ENCODE measurements around the gene POLH. TPM values are rescaled to one million over a fixed set of nuclear protein-coding genes. Genes with fewer than 3 reads are reported as not detected.
A peak's percentile ranks its signal among the peaks of the same experiment; 100 is the strongest.

Gene POLH
- total RNA-seq, 1 donor from 2014 or later: 21.2 TPM

DNA sequence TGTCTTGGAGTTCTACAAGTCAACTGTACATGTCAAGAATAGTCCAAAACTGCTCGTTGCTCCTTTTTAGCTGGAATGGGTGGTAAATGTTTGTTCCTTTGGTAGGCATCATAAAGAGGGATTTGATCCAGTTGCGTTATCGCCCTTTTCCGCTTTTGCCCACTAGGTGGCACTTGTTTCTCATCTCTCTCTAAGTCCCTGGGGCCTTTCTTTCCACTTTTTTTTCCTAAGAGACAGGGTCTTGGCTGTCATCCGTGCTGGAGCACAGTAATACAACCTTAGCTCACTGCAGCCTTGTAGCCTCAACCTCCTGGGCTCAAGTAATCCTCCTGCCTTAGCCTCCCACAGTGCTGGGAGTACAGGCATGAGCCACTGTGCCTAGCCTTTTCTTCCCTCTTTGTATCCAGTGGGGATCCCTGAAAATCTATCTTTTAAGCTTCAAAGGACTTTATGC, 32.4 kb downstream of the POLH start:
- H3K27ac Mint-ChIP-seq (ENCODE audit: unreplicated experiment): peak overlapping the region; percentile 58
- DNase-seq (ENCODE audit: low spot score): peak; percentile 33
- peak; percentile 92 for TF ChIP-seq CTCF (IDR thresholded peaks at IDR 0.05)
- H3K4me1 Mint-ChIP-seq (ENCODE audit: low read depth): peaks cover 15% of the 10 kb centered on the region
- H3K4me3 Mint-ChIP-seq (ENCODE audit: unreplicated experiment): no peak overlapping the region
- no peaks in the 10 kb centered on the region for H3K27me3 Mint-ChIP-seq (ENCODE audit: low read depth)
- no peaks in the 10 kb centered on the region for H3K9me3 Mint-ChIP-seq (ENCODE audit: low read depth)
- peaks cover 12% of the 10 kb centered on the region for H3K36me3 Mint-ChIP-seq (ENCODE audit: low read depth)

GRCh38 chr6:43608807-43609206, 32.8 kb downstream of the POLH start:
- no peak for TF ChIP-seq CTCF (IDR thresholded peaks at IDR 0.05)

DNA sequence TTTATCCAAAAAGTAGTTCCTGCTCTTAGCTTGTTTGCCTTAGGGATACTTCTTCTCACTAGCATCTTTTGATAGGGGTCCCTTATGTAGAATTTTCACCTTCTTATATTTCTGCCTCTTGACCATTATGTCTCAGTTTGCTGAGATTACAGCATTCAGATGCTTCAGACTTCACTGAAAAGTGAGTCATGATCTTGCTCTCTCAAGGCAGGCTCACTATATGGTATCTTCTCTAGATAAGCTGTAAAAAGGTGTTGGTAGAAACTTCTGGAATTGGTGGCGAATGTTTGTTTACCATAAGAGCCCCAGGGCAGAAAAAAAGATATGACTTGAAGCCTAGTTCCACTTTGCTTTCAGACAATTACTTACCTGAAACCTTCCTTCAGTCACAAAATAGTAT, 33.4 kb downstream of the POLH start:
- Mint-ChIP-seq H3K27ac (ENCODE audit: unreplicated experiment) (no peak overlapping the region), H3K36me3 (ENCODE audit: low read depth) (peaks cover 12% of the 10 kb centered on the region), H3K4me3 (ENCODE audit: unreplicated experiment) (no peak overlapping the region), H3K4me1 (ENCODE audit: low read depth) (peaks cover 11% of the 10 kb centered on the region), H3K27me3 (ENCODE audit: low read depth) (no peaks in the 10 kb centered on the region), H3K9me3 (ENCODE audit: low read depth) (no peaks in the 10 kb centered on the region)
- no peak for TF ChIP-seq CTCF (IDR thresholded peaks at IDR 0.05)
- DNase-seq (ENCODE audit: low spot score): no peak

More at GRCh38 chr6:43608807-43609206, 32.8 kb downstream of the POLH start:
- Mint-ChIP-seq H3K9me3 (ENCODE audit: low read depth) (no peaks in the 10 kb centered on the region), H3K27me3 (ENCODE audit: low read depth) (no peaks in the 10 kb centered on the region), H3K36me3 (ENCODE audit: low read depth) (peaks cover 14% of the 10 kb centered on the region), H3K4me1 (ENCODE audit: low read depth) (peaks cover 15% of the 10 kb centered on the region), H3K4me3 (ENCODE audit: unreplicated experiment) (no peak overlapping the region), H3K27ac (ENCODE audit: unreplicated experiment) (peak overlapping the region; percentile 27)
- no peak for DNase-seq (ENCODE audit: low spot score)

- H3K27ac Mint-ChIP-seq (ENCODE audit: unreplicated experiment): peak overlapping the region; percentile 70
Measured at GRCh38 chr6:43610431-43610830, 34.4 kb downstream of the POLH start.

GRCh38 chr6:43613721-43614395, 37.9 kb downstream of the POLH start:
- H3K4me3 Mint-ChIP-seq (ENCODE audit: unreplicated experiment): no peak overlapping the region
- no peaks in the 10 kb centered on the region for H3K27me3 Mint-ChIP-seq (ENCODE audit: low read depth)
- H3K36me3 Mint-ChIP-seq (ENCODE audit: low read depth): peaks cover 7% of the 10 kb centered on the region
- H3K9me3 Mint-ChIP-seq (ENCODE audit: low read depth): no peaks in the 10 kb centered on the region
- DNase-seq (ENCODE audit: low spot score): peak; percentile 15
- peak overlapping the region; percentile 14 for H3K27ac Mint-ChIP-seq (ENCODE audit: unreplicated experiment)
- peaks cover 2% of the 10 kb centered on the region for H3K4me1 Mint-ChIP-seq (ENCODE audit: low read depth)
- no peak for TF ChIP-seq CTCF (IDR thresholded peaks at IDR 0.05)

More at GRCh38 chr6:43610431-43610830, 34.4 kb downstream of the POLH start:
- no peaks in the 10 kb centered on the region for H3K27me3 Mint-ChIP-seq (ENCODE audit: low read depth)
- DNase-seq (ENCODE audit: low spot score): peak; percentile 33
- H3K9me3 Mint-ChIP-seq (ENCODE audit: low read depth): no peaks in the 10 kb centered on the region
- no peak for TF ChIP-seq CTCF (IDR thresholded peaks at IDR 0.05)
- no peak overlapping the region for H3K4me3 Mint-ChIP-seq (ENCODE audit: unreplicated experiment)
- H3K4me1 Mint-ChIP-seq (ENCODE audit: low read depth): peaks cover 11% of the 10 kb centered on the region
- peaks cover 9% of the 10 kb centered on the region for H3K36me3 Mint-ChIP-seq (ENCODE audit: low read depth)
